Measurements from ENCODE around the gene THAP10.

Gene THAP10

GRCh38 chr15:70917955-70918354 is 25.7 kb upstream of the THAP10 start:
- H4K20me1 ChIP-seq (ENCODE audit: insufficient read depth, low read length) = no peaks in the 10 kb centered on the region
- H3K4me2 ChIP-seq (ENCODE audit: low read length) = no peak overlapping the region
- no peaks in the 10 kb centered on the region for H3F3A ChIP-seq (ENCODE audit: insufficient read depth, low read length)
- TF ChIP-seq EZH2 (IDR thresholded peaks at IDR 0.05; ENCODE audit: borderline replicate concordance, low read length) = no peak
- TF ChIP-seq CTCF (IDR thresholded peaks at IDR 0.05; ENCODE audit: low read length) = no peak
- H3K4me1 ChIP-seq (ENCODE audit: insufficient read depth, low read length, severe bottlenecking) = no peaks in the 10 kb centered on the region
- H3K9me3 ChIP-seq (ENCODE audit: low read length) = no peaks in the 10 kb centered on the region
- H3K36me3 ChIP-seq (ENCODE audit: insufficient read depth, low read length) = no peaks in the 10 kb centered on the region
- no peaks in the 10 kb centered on the region for H3K9me2 ChIP-seq (ENCODE audit: low read depth, low read length)
- no peaks in the 10 kb centered on the region for H3K79me2 ChIP-seq (ENCODE audit: insufficient read depth, low read length)
- no peaks in the 10 kb centered on the region for H3K27me3 ChIP-seq (ENCODE audit: insufficient read depth, low read length)
- H2AFZ ChIP-seq (ENCODE audit: low read length) = no peak overlapping the region
- H3K27ac ChIP-seq (ENCODE audit: low read depth, low read length, poor library complexity, severe bottlenecking) = no peak overlapping the region
- no peak overlapping the region for H3K4me3 ChIP-seq (ENCODE audit: low read depth, low read length, poor library complexity, severe bottlenecking)
- no peak overlapping the region for H3K9ac ChIP-seq (ENCODE audit: low read length)

- Histone ChIP-seq H3K9ac (ENCODE audit: low read length) (no peak overlapping the region), H3K4me2 (ENCODE audit: low read length) (no peak overlapping the region), H3K27me3 (ENCODE audit: insufficient read depth, low read length) (no peaks in the 10 kb centered on the region), H3K4me1 (ENCODE audit: insufficient read depth, low read length, severe bottlenecking) (no peaks in the 10 kb centered on the region), H2AFZ (ENCODE audit: low read length) (no peak overlapping the region), H3K9me3 (ENCODE audit: low read length) (no peaks in the 10 kb centered on the region), H3K79me2 (ENCODE audit: insufficient read depth, low read length) (no peaks in the 10 kb centered on the region), H3F3A (ENCODE audit: insufficient read depth, low read length) (no peaks in the 10 kb centered on the region), H3K27ac (ENCODE audit: low read depth, low read length, poor library complexity, severe bottlenecking) (no peak overlapping the region), H3K4me3 (ENCODE audit: low read depth, low read length, poor library complexity, severe bottlenecking) (no peak overlapping the region), H3K36me3 (ENCODE audit: insufficient read depth, low read length) (no peaks in the 10 kb centered on the region), H3K9me2 (ENCODE audit: low read depth, low read length) (no peaks in the 10 kb centered on the region), H4K20me1 (ENCODE audit: insufficient read depth, low read length) (no peaks in the 10 kb centered on the region)
- TF ChIP-seq EZH2 (IDR thresholded peaks at IDR 0.05; ENCODE audit: borderline replicate concordance, low read length) (no peak), CTCF (IDR thresholded peaks at IDR 0.05; ENCODE audit: low read length) (no peak)
These were observed 24.3 kb upstream of the THAP10 start for GRCh38 chr15:70916531-70916930.

- Histone ChIP-seq H4K20me1 (ENCODE audit: insufficient read depth, low read length) (no peaks in the 10 kb centered on the region), H3F3A (ENCODE audit: insufficient read depth, low read length) (no peaks in the 10 kb centered on the region), H2AFZ (ENCODE audit: low read length) (no peak overlapping the region), H3K4me1 (ENCODE audit: insufficient read depth, low read length, severe bottlenecking) (no peaks in the 10 kb centered on the region), H3K27me3 (ENCODE audit: insufficient read depth, low read length) (no peaks in the 10 kb centered on the region), H3K4me3 (ENCODE audit: low read depth, low read length, poor library complexity, severe bottlenecking) (no peak overlapping the region), H3K9me3 (ENCODE audit: low read length) (no peaks in the 10 kb centered on the region), H3K27ac (ENCODE audit: low read depth, low read length, poor library complexity, severe bottlenecking) (no peak overlapping the region), H3K4me2 (ENCODE audit: low read length) (no peak overlapping the region), H3K9ac (ENCODE audit: low read length) (no peak overlapping the region), H3K36me3 (ENCODE audit: insufficient read depth, low read length) (no peaks in the 10 kb centered on the region), H3K9me2 (ENCODE audit: low read depth, low read length) (no peaks in the 10 kb centered on the region), H3K79me2 (ENCODE audit: insufficient read depth, low read length) (no peaks in the 10 kb centered on the region)
- TF ChIP-seq CTCF (IDR thresholded peaks at IDR 0.05; ENCODE audit: low read length) (no peak), EZH2 (IDR thresholded peaks at IDR 0.05; ENCODE audit: borderline replicate concordance, low read length) (no peak)
These were observed 20.0 kb upstream of the THAP10 start for GRCh38 chr15:70912187-70912586.
